Large intestine (tissue), 3 donors: ENCODE results near the gene PTPRU. TPM values are rescaled to one million over a fixed set of nuclear protein-coding genes. Genes with fewer than 3 reads are reported as not detected.

Source experiments
- DNase-seq, 2 donors: peaks; one replicate each; pipeline versions ENCODE4 v3.0.0 to v3.0.0-alpha.2; 2013
- H3K27ac ChIP-seq: one replicate; pipeline ENCODE4 v1.5.1; 2013; ENCODE audit warnings: low read length
- H3K27me3 ChIP-seq: 2 replicates; pipeline ENCODE4 v1.6.1; 2013; ENCODE audit warnings: low read length; ENCODE audit not compliant: control insufficient read depth, insufficient read depth
- H3K36me3 ChIP-seq: 2 replicates; pipeline ENCODE4 v1.6.1; 2013; ENCODE audit warnings: low read length; ENCODE audit not compliant: control insufficient read depth, insufficient read depth
- H3K4me1 ChIP-seq: one replicate; pipeline ENCODE4 v1.6.1; 2013; ENCODE audit warnings: low read length; ENCODE audit not compliant: control insufficient read depth, insufficient read depth
- H3K4me3 ChIP-seq: one replicate; pipeline ENCODE4 v1.5.1; 2013; ENCODE audit warnings: low read length
- H3K9me3 ChIP-seq: one replicate; pipeline ENCODE4 v1.6.1; 2013; ENCODE audit warnings: mild to moderate bottlenecking, low read depth, low read length, moderate library complexity; ENCODE audit not compliant: control insufficient read depth
- WGBS: methylation state at CpG from one replicate; pipeline ENCODE4 v1.1.5; 2013; ENCODE audit warnings: low lambda C conversion rate; ENCODE audit not compliant: insufficient coverage; 5-methylcytosine and 5-hydroxymethylcytosine counted together
- polyA plus RNA-seq: library from polyadenylated mRNA; unstranded; fragments of 120-200 nt; gene quantifications from one replicate; pipeline ENCODE4 v1.2.1, GENCODE V29; 2013

PTPRU gene
- polyA plus RNA-seq, 1 donor = 17.6 TPM

DNA sequence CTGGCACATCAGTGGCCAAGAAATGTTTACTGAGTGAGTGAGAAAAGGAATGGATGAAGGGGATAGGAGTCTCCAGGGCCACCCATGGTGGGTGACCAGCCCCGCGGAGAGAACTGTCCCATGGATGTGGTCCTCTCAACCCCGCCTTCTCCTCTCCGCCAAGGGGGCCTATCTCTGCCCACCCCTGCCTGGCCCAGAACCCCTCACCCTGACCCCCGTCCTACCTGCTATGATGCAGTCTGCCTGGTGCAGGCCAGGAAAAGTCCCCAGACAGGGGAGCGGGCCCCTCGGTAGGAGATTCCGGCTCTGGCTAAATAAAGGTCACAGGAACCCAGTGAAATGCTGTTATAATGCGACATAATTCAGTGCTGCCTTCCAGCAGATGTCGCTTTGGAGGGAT, 107.6 kb downstream of the PTPRU start:
- H3K27ac ChIP-seq = no peak overlapping the region
- H3K4me3 ChIP-seq = no peak overlapping the region
- peaks cover 17% of the 10 kb centered on the region for H3K27me3 ChIP-seq
- WGBS = no CpG with 5 or more reads among the region's 10 CpGs
- no peaks in the 10 kb centered on the region for H3K36me3 ChIP-seq
- DNase-seq = no peak
- no peaks in the 10 kb centered on the region for H3K9me3 ChIP-seq
- H3K4me1 ChIP-seq = no peaks in the 10 kb centered on the region

DNA sequence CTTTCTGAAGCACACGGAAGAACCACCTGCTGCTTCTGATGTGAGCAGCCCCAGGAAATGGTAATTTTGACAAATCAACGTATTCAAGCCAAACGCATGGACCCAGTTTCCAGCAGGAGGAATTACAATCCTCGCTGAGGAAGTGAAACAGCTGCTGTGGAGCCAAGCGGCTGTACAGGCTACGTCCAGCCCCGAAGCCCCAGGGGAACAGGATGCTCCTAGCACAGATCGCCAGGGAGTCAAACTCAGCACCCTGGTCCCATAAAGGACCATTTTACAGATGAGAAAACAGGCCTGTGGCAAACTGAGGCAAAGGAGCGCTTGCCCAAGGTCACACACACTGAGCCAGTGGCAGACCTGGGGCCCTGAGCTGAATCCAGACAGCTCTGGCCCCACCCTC, 108.0 kb downstream of the PTPRU start:
- no CpG with 5 or more reads among the region's 9 CpGs for WGBS
- DNase-seq = no peak
- H3K27me3 ChIP-seq = peaks cover 13% of the 10 kb centered on the region
- H3K9me3 ChIP-seq = no peaks in the 10 kb centered on the region
- H3K36me3 ChIP-seq = no peaks in the 10 kb centered on the region
- no peaks in the 10 kb centered on the region for H3K4me1 ChIP-seq
- no peak overlapping the region for H3K27ac ChIP-seq
- no peak overlapping the region for H3K4me3 ChIP-seq

DNA sequence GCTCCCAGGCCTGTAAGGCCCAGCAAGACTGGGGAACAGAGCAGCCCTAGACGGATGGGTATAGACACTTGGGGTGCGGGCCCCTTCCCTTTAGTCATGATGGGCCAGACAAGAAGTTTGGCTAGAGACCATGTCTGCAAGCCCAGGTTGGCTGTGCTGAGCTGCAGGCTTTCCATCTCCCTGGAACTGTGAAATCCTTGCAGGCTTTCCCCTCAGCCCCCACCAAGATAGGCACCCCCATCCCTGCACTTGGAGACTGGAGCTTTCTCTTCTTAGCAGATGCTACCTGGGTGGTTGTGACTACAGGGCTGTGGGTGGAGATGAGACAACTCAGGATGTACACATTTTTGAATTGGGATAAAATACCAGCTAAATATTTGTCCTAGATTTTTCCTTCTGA, 110.3 kb downstream of the PTPRU start:
- H3K36me3 ChIP-seq = no peaks in the 10 kb centered on the region
- H3K4me3 ChIP-seq = no peak overlapping the region
- H3K27me3 ChIP-seq = peaks cover 22% of the 10 kb centered on the region
- no peak overlapping the region for H3K27ac ChIP-seq
- DNase-seq = no peak
- WGBS = no CpG with 5 or more reads among the region's 2 CpGs
- no peaks in the 10 kb centered on the region for H3K9me3 ChIP-seq
- no peaks in the 10 kb centered on the region for H3K4me1 ChIP-seq

DNA sequence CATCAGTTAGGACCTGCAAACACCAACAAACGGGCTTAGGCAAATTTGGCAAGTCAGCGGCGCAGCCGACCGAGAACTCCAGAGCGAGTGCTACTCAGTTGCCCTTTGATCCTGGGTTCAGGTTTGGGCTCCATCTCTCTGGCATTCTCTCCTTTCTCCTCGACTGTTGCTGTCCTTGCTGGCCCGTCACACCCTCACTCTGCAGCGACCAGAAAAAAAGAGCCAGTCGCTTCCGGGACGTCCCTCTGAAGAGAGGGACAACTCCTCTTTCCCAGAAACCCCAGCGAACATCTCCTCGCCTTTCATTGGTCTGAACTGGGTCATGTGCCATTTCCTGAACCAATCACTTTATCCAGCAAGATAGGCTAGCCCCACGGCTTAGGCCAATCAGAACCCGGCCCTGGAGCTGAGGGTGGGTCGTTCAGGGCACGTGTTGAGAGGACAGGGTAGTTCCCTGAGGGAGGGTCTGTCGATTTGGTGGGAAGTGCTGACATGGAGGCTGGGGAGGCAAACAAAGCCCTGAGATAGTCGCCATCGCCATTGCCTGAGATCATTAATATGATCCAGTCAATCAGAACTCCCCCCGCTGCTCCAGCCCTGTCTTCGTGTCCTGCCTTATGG, 113.7 kb downstream of the PTPRU start:
- Histone ChIP-seq H3K27me3 (peaks cover 12% of the 10 kb centered on the region), H3K27ac (no peak overlapping the region), H3K4me1 (no peaks in the 10 kb centered on the region), H3K36me3 (no peaks in the 10 kb centered on the region), H3K4me3 (no peak overlapping the region), H3K9me3 (no peaks in the 10 kb centered on the region)
- WGBS = 100% methylated on average over 1 of the region's 23 CpGs
- DNase-seq = no peak

DNA sequence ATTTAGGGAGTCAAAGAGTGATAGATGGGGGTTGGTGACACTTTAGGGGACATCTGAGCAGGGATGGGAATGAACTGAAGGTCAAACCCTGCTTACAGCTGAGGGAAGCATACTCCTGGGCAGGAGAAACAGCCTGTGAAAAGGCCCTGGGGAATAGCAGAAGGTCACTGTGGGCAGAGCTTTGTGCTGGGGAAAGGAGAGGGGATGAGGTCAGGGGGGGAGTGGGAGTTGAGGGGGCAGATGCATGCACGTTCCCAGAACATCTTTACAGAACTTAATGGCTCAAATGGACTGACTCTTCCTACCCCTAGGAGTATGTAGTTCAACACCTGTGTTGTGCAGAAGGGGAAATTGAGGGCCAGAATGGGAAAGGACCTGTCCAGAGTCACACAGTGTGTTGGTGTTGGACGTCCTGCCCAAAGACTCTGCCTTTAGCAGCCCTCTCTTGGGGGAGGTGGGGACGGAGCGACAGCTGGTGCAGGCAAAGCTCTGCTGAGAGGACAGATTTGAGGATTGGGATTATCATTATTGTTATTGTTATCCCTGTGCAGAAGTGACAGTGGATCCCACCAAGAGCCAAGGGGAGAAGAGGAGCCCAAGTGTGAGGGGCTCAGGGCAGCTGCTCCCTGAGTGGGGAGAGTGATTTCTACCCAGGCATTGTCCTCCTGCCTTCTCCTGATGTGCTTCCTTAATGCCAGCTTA, 116.5 kb downstream of the PTPRU start:
- Histone ChIP-seq H3K36me3 (no peaks in the 10 kb centered on the region), H3K4me1 (no peaks in the 10 kb centered on the region), H3K27ac (no peak overlapping the region), H3K9me3 (no peaks in the 10 kb centered on the region), H3K27me3 (peaks cover 12% of the 10 kb centered on the region), H3K4me3 (no peak overlapping the region)
- WGBS = no CpG with 5 or more reads among the region's 4 CpGs
- DNase-seq = no peak

DNA sequence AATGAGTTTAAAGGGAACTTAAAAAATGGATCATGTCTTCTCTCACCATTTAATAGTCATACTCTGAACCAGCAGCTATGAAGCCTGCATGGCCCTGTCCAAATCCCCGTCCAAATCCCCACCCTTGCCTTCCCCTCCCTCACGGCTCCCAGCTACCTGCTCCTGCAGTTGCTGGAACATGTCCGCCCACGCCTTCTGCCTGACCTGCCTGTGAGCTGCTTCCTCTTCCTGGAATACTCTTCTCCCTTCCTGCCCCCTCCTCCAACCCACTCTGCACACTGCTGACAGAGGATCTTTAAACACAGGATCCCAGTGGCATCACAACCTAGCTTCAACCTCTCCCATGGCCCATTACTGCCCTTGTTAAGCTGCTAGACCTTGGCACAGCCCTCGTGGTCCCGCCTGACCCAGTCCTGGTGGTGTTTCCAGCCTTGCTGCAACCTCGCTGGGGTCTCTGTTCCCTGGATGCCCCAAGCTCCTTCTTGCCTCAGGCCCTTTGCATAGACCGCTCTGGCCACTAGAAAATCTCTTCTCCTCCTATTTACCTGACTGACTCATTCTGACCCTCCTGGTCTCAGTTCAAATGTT, 118.3 kb downstream of the PTPRU start:
- H3K4me3 ChIP-seq = no peak overlapping the region
- no CpG with 5 or more reads among the region's 8 CpGs for WGBS
- peaks cover 16% of the 10 kb centered on the region for H3K27me3 ChIP-seq
- H3K4me1 ChIP-seq = no peaks in the 10 kb centered on the region
- no peaks in the 10 kb centered on the region for H3K9me3 ChIP-seq
- H3K27ac ChIP-seq = no peak overlapping the region
- DNase-seq = no peak
- no peaks in the 10 kb centered on the region for H3K36me3 ChIP-seq

DNA sequence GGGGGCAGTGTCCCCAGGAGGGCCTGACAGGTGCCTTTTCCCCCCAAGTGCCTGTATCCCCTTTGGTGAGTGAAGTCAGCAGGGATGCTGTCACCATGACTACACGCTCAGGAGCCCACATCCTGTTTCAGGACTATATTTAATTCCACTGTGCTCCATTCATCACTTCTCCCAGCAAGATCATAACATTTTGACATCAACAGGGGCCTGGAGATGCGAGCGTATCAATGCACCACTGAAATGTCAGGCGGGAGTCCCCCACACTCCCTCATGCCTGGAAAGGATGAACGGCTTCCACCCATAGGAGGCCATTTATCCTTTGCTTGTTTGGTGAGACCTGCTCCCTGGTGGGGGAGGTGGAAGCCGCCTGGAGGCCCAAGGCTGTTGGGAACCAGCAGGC, 119.1 kb downstream of the PTPRU start:
- no CpG with 5 or more reads among the region's 6 CpGs for WGBS
- Histone ChIP-seq H3K27me3 (peaks cover 16% of the 10 kb centered on the region), H3K4me3 (no peak overlapping the region), H3K27ac (no peak overlapping the region), H3K4me1 (no peaks in the 10 kb centered on the region), H3K36me3 (no peaks in the 10 kb centered on the region), H3K9me3 (no peaks in the 10 kb centered on the region)
- DNase-seq = no peak

DNA sequence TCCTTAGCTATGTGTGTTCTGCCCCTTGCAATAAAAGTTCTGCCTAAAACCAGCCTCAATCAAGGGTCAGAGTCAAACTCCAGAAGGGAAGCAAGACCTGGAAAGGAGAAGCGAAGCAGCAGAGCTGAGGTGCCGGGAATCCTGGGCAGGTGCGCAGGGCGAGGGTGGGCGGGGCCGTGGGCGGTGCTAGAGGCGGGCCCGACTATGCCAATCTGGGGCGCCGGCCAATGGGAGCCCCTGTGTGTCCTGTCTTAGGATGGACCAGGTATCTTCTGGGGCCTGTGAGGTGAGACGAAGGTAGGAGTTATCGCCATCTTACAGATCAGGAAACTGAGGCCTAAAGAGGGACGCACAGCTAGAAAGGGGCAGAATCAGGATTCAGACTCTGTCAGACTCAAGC, 120.3 kb downstream of the PTPRU start:
- no CpG with 5 or more reads among the region's 14 CpGs for WGBS
- DNase-seq = peak in 1 of 2 donors; percentile 4

DNA sequence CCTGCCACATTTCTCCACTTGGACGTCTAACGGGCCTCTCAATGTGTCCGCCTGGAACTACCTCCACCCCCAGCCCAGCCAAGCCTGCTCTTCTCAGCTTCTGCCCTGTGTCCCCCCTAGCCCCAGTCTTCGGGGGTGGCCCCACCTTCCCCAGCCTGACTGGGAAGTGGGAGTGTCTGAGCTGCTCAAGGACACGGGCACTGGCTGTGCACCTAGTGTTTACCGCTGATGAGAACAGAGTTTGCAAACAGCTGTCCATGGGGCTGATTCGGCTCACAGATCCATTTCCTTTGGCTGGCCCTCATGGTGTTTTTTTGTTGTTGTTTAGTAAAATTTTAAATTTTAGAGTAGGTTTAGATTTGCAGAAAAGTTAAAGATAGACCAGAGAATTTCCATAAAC, 121.1 kb downstream of the PTPRU start:
- H3K27me3 ChIP-seq = peaks cover 17% of the 10 kb centered on the region

More for the DNA sequence above, 120.3 kb downstream of the PTPRU start:
- Histone ChIP-seq H3K36me3 (no peaks in the 10 kb centered on the region), H3K4me1 (no peaks in the 10 kb centered on the region), H3K27me3 (peaks cover 17% of the 10 kb centered on the region), H3K27ac (no peak overlapping the region), H3K4me3 (no peak overlapping the region), H3K9me3 (no peaks in the 10 kb centered on the region)

DNA sequence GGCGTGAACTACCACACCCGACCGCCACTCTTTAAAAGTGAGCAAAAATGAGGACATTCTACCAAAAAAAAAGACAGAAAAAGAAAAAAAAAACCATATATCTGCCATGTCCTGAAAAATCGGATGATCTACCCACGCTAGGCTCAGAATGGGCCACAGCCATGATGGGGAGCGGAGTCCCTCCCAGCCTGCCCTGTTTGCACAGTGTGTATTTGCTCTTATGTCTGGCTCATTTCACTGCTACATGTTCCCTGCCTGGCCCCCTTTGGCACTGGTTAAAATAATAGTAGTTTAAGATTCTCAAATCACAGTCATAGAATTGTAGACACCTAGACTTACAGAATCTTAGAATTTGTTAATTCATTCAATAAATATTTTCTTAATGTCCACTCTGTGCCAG, 121.9 kb downstream of the PTPRU start:
- Histone ChIP-seq H3K4me3 (no peak overlapping the region), H3K9me3 (no peaks in the 10 kb centered on the region), H3K27ac (no peak overlapping the region), H3K36me3 (no peaks in the 10 kb centered on the region), H3K4me1 (no peaks in the 10 kb centered on the region), H3K27me3 (peaks cover 13% of the 10 kb centered on the region)
- whole genome bisulfite sequencing = 40% methylated on average over 1 of the region's 6 CpGs
- no peak for DNase-seq

More for the DNA sequence above, 121.1 kb downstream of the PTPRU start:
- Histone ChIP-seq H3K27ac (no peak overlapping the region), H3K4me3 (no peak overlapping the region), H3K9me3 (no peaks in the 10 kb centered on the region), H3K4me1 (no peaks in the 10 kb centered on the region), H3K36me3 (no peaks in the 10 kb centered on the region)
- DNase-seq = no peak
- no CpG with 5 or more reads among the region's 7 CpGs for WGBS
